ENCODE results near the gene KAT7.
"Not testable (repeated sequence)": the region's sequence is repeated elsewhere in the genome, so short reads cannot be mapped to it uniquely, and the experiment has no call there.

Gene KAT7

DNA sequence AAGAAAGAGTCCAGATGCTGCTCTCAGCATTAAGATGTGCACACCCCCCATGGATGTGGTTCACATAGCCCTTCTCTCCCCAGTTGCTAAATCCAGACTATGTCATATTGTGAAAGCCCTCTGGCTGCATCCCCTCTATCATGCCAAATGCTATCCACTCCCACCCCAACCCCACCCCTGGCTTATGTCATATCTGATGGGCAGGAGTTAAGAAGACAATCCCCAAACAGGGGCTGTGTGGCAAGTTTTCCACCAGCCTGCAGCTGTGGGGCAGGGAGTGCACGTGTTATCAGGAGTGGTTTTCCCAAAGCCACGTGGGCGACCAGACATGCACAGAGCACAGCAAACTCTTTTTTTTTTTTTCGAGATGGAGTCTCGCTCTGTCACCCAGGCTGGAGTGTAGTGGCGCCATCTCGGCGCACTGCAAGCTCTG, 34.5 kb upstream of the KAT7 start:
- no peak overlapping the region for H3K4me3 ChIP-seq (ENCODE audit: low read length)
- TF ChIP-seq ZNF274 (IDR thresholded peaks at IDR 0.05; ENCODE audit: low read depth, low read length): no peak

DNA sequence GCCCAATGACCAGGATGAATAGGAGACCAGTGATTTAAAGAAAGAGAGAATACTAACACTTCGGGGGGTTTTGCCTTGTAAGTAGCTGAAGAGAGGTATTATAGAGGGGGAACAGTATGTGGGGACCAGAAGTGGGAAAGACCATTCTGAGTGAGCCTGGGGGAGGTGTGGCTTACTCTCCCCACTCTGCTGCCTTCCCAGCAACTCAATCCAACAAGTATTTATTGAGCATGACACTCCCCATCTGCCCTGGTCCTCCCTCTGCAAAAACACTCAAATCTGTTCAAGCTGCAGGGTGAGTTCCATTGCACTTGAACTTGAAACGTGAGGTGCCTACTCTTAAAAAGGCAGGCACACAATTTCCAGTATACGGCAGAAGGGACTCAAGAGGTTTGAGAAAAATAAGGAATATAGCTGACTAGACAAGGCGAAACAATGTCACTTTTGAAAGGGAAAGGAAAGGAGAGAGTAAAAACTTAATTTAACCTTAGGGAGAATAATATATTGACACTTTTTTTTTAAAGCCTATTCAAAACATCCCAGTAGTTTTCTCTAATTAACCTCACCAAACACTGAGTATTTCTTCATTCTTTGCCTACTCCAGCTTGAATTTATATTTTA, 32.7 kb upstream of the KAT7 start:
- TF ChIP-seq ZNF274 (IDR thresholded peaks at IDR 0.05; ENCODE audit: low read depth, low read length): no peak
- H3K4me3 ChIP-seq (ENCODE audit: low read length): no peak overlapping the region

DNA sequence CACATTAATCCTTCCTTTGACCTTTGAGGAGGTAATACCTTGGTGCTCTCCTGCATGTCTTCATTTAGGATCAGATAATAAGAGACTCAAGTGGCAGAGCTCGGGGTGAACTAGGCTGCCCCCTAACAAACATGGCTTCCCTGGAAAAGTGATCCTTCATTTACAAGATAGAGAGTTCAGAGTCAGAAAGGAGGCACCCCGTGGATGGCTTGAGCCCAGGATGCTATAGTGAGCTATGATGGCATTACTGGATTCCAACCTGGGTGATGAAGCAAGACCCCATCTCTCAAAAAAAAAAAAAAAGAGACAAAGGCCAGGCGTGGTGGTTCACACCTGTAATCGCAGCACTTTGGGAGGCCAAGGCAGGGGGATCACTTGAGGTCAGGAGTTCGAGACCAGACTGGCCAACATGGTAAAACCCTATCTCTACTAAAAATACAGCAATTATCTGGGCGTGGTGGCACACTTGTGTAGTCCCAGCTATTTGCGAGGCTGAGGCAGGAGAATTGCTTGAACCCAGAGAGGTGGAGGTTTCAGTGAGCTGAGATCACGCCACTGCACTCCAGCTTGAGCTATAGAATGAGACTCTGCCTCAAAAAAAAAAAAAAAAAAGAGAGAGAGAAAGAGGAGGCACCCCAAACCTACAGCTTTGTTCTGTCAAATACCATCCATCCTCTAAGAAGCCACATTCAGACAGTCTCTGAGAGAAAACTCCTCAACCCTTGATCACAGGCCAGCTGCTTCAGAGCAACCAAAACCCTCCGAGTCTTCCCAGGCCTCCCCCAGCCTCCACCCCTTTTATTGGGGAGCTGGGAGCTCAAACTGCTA, 31.9 kb upstream of the KAT7 start:
- TF ChIP-seq ZNF274 (IDR thresholded peaks at IDR 0.05; ENCODE audit: low read depth, low read length): no peak
- no peak overlapping the region for H3K4me3 ChIP-seq (ENCODE audit: low read length)

DNA sequence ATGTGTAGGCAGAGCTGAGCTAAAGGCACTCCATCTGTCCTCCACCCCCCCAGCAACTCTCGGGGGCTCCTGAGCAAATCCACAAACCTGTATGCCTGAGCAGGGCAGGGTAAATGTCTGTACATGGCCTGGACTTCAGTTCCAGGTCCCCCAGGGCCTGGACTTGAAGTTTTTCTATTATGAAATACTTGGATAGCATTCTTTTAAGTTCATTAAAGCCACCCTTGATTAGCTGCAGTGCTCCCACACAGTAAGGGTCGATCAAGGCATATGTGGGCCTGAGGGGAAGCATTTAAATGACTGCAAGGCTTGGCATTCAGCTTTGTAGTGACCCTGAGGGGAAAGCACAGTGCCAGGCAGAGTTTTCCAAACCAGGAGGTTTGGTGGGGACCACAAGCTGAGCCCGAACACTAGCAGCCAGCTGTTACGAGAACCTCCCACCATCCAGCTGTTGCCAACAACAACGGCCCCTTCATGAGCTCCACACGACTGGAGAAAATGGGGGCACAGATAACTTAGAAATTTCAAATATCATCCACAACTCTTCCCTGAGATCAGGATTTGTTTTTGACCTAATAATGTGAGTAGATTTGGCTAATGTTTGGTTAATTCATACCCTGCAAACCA, 31.2 kb upstream of the KAT7 start:
- TF ChIP-seq ZNF274 (IDR thresholded peaks at IDR 0.05; ENCODE audit: low read depth, low read length): no peak
- no peak overlapping the region for H3K4me3 ChIP-seq (ENCODE audit: low read length)

DNA sequence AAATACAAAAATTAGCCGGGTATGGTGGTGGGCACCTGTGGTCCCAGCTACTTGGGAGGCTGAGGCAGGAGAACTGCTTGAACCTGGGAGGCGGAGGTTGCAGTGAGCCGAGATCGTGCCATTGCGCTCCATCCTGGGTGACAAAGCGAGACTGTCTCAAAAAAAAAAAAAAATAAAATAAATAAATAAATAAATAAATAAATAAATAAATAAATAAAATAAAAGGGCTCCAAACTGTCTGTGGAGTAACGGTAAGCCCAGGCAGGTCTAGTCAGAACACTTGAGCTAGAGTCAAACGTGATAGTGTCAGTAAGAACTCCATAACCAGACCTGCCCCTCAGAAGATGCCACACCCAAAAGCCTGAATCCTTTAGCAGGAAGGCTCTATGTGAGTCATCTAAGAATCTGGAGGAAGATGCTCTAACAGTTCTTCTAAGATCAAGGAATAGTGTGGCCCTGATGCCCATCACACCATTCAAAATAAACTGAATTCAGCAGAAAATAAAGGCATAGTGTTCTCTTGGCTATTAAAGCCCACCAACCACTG, 29.9 kb upstream of the KAT7 start:
- H3K4me3 ChIP-seq (ENCODE audit: low read length): not testable (repeated sequence)

DNA sequence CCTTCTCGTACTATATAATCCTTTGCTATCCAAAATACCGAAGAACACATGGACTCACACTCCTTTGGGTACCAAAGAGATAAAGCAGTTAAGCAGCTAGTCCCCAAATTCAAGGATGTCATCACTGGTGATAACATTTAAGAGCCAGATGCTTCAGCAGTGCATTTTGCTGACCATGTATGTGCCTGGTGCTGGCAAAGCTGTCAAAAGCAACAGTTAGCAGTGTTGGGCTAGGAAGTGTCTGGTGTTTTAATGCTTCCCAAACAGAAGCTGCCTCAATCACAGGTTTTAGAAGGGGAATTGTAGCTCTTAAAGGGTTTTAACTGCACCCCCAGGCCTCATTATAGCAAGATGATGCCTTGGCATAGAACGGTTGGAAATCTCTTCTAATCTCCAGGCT, 29.3 kb upstream of the KAT7 start:
- H3K4me3 ChIP-seq (ENCODE audit: low read length): no peak overlapping the region
- no peak for TF ChIP-seq ZNF274 (IDR thresholded peaks at IDR 0.05; ENCODE audit: low read depth, low read length)

DNA sequence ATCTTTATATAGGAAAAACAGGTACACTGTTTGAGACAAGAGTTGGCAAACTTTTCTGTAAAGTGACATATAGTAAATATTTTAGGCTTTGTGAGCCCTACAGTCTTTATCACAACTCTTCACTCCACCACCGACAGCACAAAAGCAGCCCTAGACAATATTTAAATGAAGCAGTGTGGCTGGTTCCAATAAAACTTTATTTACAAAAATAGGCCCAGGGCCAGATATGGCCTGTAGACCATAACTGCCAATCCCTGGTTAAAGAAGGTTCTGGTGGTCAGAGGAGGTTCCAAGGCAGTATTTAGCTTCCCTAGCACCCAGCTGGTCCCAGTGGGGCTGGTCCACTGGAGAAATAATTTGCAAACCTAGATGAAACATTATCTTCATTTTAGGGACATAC, 28.2 kb upstream of the KAT7 start:
- no peak overlapping the region for H3K4me3 ChIP-seq (ENCODE audit: low read length)
- no peak for TF ChIP-seq ZNF274 (IDR thresholded peaks at IDR 0.05; ENCODE audit: low read depth, low read length)

DNA sequence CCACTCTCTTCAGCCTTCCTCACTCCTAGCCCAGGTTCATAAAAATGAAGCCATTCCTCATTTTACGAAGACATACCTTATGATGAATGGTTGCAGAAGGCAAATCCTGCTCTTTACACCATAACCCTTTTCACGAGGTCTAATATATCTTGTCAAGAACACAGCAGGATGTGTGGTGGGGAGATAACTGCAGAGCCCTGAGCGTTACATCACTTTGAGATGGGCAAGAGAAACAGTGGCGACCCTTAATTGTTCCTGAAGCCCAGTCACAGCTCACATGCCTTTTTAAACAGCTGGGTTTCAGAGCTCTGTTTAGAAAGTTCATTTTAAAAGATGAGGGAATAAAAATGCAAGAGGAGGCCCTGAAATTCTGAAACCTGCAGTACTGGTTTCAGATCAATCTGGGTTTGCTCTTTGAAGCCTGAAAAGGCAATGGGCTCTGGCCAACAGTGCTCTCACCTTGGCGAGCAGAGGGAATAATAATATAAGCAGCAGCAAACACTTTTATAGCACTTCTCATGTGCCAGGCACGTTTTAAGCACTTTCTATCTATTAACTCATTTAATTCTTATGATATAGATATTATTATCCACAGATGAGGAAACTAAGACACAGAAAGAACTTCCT, 27.4 kb upstream of the KAT7 start:
- TF ChIP-seq ZNF274 (IDR thresholded peaks at IDR 0.05; ENCODE audit: low read depth, low read length): no peak
- H3K4me3 ChIP-seq (ENCODE audit: low read length): peak overlapping the region; percentile 90; the same call in 1 of the 2 replicates

DNA sequence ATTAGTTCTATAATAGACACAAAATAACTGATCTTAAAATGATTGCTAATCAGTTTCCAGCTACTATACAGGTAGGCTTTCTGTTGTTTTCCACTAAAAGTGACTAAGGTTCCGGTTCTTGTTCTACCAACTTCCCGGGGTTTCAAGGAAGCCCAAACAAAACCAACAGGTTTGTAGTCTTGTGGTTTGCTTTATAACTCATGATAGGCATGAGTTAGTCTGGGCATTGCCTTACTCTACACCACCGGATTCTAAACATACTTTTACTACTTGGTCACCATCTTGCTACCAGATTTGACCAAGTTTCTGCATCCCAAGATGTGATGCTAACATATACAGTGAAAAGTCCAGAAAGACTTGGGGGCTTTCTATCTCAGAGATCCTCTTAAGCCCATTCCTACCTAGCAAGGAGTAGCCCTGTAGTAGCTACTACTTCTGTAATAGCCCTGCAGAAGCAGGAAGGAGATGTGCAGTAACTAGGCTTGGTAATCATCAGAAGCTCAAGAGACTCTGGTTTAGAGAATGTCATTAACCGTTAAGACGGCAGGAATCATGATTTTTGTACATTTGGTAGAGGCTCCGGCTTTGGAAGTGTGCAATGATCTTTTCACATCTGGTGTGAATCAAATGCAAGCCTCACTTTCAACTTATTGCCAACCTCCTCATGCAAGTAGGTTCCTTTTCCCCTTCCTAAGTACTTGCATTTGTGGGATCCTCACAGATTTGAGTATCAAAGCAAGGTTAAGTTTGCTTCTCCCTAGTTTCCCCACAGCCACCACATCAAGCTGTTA, 26.1 kb upstream of the KAT7 start:
- TF ChIP-seq ZNF274 (IDR thresholded peaks at IDR 0.05; ENCODE audit: low read depth, low read length): no peak
- H3K4me3 ChIP-seq (ENCODE audit: low read length): peak overlapping the region; percentile 90

DNA sequence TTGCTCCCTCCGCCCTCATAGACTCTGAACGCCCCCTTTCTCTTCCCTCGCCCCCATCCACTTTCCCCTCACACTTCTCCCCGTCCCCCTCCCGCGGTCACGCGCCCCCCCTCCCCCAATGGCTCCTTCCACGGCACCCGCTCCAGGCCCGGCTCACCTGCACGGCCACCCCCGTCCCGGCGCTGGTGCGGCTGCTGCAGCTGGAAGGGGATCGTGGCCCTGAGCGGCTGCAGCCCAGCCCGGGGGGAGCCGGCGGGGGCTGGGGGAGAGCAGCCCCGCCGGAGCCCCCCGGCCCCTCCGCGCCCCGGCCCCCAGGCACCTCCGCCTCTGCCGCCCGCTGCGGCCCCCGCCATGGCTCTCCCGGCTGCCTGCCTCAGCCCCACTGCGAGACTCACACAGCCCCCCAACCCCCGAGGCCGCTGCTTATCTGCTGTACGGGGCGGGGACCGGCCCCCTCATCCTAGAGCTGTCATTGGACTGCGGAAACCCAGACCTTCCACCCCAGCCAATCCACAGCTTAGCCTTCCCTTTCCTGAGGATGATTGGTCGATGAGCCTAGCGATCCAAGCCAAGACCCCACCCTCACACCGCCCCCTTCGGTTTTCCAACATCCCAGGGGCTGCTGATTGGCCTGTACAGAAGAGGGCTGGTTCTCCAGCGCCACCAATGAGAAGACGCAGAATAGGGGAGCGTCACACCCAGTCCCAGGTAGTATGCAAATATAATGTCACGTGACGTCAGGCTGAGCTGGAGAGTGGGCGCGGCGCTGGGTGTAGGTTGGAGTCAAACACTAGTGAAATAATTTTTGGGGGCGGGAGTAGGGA, 24.5 kb upstream of the KAT7 start, which contains the start of gene FAM117A:
TSS of gene FAM117A (minus strand) at position 397 of the 824 bp plus-strand sequence. CDS start at position 353, 44 bp downstream.
- H3K4me3 ChIP-seq (ENCODE audit: low read length): peak within 1 kb of the TSS; percentile 90
- TF ChIP-seq ZNF274 (IDR thresholded peaks at IDR 0.05; ENCODE audit: low read depth, low read length): no peak

DNA sequence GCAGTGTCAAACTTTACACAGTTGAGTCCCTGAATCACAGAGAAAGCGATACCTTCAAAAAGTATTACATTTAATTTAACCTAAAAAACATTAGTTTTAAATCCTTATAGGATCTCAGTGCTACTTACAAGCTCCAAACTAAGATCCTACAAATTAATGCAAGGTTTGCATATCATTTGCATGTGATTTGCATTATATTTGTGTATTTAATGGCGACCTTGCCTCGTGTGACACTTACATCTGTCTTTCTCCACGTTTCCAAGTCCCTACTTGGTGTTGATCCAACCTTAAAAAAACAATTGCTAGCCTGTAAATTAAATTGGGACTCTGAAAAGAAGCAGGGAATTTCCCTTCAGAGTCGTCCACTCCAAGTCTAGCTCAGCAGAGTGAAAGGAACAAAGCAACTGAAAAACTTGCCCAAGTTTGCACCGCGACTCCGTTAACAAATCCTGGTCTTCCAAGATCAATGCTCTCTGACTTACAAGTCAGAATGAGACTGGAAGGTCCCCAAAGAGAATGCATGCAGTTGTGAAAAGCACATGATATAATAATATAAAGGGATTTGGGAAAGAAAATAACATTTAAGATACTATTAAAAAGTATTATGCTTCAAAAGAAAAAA, 23.8 kb upstream of the KAT7 start:
- peak overlapping the region; percentile 90 for H3K4me3 ChIP-seq (ENCODE audit: low read length)
- TF ChIP-seq ZNF274 (IDR thresholded peaks at IDR 0.05; ENCODE audit: low read depth, low read length): no peak

DNA sequence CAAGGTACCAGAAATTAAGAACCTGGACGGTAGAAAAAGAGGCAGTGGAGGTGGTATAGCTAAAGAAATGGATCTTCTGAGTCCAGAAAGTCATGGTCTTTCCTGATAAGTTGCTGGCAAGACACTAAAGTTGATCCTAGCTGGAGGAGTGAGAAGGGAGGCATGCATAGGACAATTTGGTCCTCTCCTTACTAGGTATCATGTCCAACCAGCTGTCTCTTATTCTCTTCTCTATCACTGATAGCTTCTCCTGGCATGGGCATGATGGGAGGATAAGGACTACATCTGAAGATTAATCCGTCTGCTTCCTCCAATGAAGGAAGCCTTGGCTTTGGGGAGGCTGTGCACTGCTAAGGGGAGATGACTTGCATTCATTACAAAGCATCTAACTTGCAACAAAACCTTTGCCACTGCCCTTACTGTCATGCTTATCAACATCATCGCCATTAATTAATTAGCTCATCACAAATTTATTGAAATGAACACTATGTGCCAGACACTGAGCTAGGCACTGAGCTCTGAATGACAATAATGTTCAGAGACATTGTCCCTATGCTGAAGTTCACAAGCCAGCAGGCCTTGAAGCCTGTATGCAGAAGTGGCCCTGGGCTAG, 21.5 kb upstream of the KAT7 start:
- no peak overlapping the region for H3K4me3 ChIP-seq (ENCODE audit: low read length)
- TF ChIP-seq ZNF274 (IDR thresholded peaks at IDR 0.05; ENCODE audit: low read depth, low read length): no peak
